DMS153 (cell line): ENCODE data around the gene TSPAN17.
A peak's percentile ranks its signal among the peaks of the same experiment; 100 is the strongest.

Experiments used
- DNase-seq: peaks from one replicate; lab custom pipeline; 2025; lab: John Stamatoyannopoulos, UW

Gene TSPAN17

DNA sequence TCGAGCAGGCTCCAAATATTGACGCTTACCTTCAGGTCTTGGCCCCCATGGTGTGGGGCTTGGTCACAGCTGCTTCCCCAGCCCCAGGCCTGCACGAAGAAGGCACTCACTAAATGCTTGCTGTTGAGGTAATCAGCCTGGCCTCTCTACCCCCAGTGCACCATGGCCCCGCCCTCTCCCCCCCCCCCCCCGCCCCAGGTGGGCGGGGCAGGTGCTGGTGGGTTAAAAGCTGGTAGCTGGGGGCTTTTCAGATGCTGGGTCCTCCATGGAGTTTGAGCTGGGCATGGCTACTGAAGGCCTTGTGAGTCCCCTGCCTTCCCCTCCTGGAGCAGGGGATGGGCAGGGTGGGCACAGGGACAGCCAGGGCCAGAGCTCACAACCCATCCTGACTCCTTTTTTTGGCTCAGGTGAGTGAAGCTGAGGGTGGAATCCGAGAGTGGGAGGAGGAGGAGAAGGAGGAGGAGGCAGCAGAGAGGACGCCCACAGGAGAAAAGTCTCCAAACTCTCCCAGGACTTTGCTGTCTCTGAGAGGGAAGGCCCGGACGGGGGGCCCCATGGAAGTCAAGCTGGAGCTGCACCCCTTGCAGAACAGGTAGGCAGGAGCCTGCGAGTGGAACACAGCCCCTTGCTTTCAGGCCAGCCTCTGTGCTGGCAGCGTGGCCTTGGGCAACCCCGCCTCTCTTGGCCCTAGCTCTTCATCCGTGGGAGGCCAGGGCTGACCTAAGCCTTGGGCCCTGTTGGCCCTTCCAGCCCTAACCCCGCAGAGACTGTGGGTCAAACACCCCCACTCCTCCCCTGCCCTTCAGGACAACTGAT, 4.4 kb upstream of the TSPAN17 start:
- DNase-seq = no peak

DNA sequence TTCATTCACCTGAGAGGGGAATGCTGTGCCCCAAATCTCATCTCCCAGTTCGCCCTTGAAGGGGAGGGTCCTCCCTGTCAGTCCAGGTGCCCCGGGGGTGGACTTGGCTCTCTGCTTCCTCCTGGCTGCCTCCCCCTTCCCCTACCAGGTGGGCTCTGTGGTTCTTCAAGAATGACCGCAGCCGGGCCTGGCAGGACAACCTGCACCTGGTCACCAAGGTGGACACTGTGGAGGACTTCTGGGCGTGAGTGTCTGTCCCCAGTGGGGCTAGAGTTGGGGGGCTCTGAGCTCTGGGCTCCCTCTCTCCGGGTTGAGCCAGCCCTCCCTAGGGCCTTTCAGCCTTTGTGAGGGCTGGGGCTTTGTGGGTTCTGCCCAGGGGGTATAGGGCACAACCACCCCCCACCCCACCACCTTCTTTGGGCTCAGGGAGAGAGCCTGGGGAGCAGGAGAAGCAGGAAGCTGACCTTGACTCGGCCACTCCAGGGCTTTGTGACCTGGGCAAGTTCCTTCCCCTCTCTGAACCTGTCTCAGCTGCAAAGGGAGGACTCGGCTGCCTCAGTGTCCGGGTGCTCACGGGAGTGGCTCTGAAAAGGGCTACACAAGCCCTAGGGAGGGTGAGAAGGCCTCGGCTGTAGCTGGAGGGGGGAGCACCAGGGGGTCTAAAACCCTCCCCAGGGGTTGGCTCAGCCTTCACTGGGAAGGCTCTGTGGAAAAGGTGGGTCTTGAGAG, 3.6 kb upstream of the TSPAN17 start:
- no peak for DNase-seq

DNA sequence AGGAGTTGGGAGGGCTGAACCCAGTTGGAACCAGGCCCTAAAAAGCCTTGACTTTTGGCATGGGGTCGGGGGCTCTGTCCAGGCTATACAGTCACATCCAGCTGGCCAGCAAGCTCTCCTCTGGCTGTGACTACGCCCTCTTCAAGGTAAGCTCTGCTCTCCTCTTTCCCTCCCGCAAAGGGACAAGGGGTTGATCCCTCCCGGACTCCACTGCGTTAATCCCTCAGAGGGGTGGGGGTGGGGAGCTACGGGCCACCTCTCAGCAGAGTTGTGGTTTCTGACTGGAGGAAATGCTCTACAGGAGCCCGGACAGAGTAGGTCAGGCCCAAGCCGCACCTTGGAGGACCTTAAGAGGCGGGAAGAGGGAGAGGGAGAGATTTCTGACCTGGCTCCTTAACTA, 3.0 kb upstream of the TSPAN17 start:
- DNase-seq = no peak

- no peak for DNase-seq
These were observed 2.2 kb upstream of the TSPAN17 start for GRCh38 chr5:176644878-176645670.

DNA sequence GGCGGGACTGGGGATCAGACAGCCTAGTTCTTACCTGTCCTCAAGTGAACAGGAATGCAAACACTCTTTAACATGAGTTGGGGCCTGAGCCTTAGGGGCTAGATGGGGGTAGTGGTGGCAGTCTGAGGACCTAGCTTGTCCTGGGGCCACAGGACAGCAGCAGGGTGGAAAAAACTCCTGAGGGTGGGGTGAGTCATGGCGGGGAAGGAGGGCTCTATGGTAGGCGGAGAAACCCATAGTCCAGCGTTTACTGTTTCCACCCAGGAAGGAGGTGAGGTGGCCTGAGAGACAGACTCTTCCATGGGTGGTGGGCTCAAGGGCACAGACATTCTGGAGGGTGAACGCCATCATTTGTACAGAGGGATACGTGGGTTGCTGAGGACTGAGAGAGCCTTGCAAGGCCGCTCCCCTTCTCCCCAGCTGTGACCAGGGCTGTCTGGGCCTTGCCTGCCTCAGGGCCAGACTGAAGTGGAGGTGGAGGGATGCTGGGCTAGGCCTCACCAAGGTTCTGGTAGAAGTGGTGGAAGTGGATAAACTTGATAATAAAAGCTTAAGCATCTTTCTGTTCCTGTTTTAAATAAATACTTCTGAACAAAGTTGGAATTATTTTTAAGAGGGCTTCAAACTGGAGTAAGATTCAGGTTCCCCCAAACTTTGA, 1.1 kb upstream of the TSPAN17 start:
- DNase-seq = no peak

GRCh38 chr5:176646707-176647029, 616 bp upstream of the TSPAN17 start:
- no peak for DNase-seq

DNA sequence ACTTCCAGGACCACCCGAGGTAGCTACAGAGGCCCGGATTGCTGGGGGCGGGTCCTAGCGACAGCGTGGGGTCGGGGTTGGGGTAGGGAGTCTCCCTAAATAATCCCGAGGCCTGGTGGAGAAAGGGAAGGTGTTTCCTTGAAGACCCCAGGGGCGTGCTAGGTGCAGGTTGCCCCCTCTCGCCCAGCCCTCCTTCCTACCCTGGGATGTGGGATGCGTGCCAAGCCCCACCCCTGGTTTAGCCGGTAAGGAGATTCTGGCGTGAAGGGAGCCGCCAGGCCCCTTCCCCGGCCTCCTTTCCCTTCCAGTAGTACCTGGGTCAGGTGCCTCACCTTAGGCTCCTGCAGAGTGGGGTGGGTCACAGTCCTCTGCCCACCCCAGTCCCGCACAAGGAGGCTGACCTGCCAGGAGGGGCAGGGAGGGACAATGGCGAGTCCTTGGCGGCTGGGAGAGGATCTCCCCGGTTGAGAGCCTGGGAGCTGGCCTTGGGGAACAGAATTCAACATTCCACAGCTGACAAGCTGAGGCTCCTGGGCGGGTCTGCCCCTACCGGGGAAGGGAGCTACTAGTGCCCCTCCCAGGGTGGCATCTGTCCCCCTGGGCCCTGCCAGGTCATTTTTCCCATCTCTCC, 674 bp downstream of the TSPAN17 start:
- DNase-seq = no peak

GRCh38 chr5:176648474-176649194, 1.4 kb downstream of the TSPAN17 start:
- no peak for DNase-seq

GRCh38 chr5:176650354-176650884, 3.1 kb downstream of the TSPAN17 start:
- no peak for DNase-seq

DNA sequence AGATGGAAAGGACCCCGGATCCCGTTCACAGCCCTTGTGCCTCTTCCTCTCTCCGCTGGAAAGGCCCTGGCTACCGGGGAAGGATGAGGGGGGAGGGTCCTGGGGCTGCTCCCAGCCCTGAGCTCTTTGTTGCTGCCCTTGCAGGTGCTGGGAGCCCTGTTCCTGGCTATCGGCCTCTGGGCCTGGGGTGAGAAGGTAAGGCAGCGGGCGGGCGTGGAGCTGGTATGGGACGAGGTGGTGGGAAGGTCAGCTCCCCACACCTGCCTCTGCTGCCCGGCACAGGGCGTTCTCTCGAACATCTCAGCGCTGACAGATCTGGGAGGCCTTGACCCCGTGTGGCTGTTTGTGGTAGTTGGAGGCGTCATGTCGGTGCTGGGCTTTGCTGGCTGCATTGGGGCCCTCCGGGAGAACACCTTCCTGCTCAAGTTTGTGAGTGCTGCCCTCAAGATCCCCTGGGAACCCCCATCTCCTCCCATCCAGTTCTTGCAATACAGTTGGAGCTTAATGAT, 4.2 kb downstream of the TSPAN17 start:
- DNase-seq = no peak

GRCh38 chr5:176652136-176652535, 4.9 kb downstream of the TSPAN17 start:
- DNase-seq = no peak

- peak; percentile 26 for DNase-seq
These were observed 6.4 kb downstream of the TSPAN17 start for GRCh38 chr5:176653401-176654385.

GRCh38 chr5:176654856-176655255, 7.6 kb downstream of the TSPAN17 start:
- no peak for DNase-seq

DNA sequence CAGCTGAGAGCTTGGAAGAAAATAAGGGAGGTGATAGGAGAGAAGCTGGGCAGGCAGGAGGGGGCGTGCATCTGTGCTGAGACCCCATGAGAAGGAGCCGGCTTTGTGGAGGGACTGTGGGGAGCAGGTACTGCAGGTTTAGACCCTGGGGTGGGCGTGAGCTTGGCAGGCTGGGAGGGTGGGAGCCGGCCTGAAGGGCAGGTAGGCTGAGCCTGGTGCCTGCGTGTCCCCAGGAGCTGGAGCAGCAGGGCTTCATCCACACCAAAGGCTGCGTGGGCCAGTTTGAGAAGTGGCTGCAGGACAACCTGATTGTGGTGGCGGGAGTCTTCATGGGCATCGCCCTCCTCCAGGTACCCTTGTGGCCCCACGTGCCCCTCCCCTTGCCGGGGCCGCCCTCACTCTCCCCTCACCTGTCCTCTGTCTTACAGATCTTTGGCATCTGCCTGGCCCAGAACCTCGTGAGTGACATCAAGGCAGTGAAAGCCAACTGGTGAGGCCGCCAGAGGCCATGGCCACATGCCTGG, 9.2 kb downstream of the TSPAN17 start:
- no peak for DNase-seq

DNA sequence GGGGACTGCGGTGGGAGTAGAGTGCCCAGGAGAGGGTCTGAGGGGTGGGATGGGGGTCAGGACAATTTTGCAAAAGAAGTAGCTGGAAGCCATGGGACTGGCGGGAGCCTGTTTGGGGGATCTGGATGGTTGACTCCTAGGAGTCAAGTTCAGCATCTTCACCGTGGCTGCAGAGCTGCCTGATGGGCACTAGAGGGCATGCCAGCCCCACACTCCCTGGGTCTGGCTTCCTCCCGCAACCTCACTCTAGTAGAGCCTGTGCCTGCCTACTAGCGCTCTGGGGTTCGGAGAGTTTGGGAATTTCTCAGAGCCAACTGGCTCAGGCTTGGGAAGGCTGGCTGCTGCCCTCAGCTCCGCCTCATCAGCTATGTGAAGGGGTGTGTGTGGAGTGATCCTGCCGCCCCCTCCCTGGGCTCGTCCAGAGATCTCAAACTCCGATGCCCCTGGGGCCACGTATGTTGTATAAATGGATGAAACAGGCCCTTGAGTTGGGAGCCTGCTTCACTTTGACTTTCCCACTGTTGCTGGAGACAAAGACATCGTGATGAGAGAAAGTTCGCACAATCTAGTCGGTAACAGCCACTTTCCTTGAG, 10.8 kb downstream of the TSPAN17 start:
- no peak for DNase-seq

GRCh38 chr5:176658817-176659511, 11.7 kb downstream of the TSPAN17 start:
- no peak for DNase-seq

DNA sequence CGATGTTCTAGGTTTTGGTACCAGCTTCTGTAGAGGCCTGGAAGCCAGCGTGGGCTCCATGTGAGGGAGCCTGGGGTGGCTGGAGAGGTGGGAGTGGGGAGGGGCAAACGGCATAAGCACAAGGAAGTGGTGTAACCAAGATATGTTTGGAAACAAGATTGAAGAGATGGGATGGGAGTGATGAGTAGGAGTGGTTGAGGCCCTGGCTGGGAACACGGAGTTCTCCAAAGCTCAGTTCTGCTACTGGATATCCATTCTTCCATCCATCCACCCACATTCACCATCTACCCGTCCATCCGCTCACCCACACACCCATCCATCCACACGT, 12.2 kb downstream of the TSPAN17 start:
- no peak for DNase-seq

- DNase-seq = no peak
These were observed 12.7 kb downstream of the TSPAN17 start for GRCh38 chr5:176659860-176660461.
